GM19043 (cell line): ENCODE results near the gene FOXB1.

Experiments
- ATAC-seq: cut with Tn5 transposase; IDR thresholded peaks from one replicate; pipeline ENCODE4 v1.9.1; 2021; ENCODE audit warnings: low read depth; ENCODE audit not compliant: unreplicated experiment

FOXB1 gene

DNA sequence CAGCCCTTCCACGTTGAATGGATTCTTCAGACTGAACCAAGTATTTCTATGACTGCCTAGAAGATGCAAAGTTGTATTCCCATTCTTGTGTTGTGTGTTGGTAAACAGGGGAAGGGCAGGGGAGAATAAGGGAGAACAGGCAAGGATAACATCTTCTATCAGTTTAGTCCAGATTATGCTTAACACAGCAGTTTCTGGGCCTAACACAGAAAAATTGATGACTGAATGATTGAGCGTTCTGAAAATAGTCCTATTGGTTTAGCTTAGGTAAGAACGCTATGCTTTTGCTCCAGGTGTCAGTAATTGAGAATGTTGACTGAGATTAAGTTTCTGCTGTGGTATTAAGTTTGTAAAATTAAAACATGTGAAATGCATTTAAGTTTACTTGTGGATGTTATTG, 8.6 kb downstream of the FOXB1 start:
- no peak for ATAC-seq

DNA sequence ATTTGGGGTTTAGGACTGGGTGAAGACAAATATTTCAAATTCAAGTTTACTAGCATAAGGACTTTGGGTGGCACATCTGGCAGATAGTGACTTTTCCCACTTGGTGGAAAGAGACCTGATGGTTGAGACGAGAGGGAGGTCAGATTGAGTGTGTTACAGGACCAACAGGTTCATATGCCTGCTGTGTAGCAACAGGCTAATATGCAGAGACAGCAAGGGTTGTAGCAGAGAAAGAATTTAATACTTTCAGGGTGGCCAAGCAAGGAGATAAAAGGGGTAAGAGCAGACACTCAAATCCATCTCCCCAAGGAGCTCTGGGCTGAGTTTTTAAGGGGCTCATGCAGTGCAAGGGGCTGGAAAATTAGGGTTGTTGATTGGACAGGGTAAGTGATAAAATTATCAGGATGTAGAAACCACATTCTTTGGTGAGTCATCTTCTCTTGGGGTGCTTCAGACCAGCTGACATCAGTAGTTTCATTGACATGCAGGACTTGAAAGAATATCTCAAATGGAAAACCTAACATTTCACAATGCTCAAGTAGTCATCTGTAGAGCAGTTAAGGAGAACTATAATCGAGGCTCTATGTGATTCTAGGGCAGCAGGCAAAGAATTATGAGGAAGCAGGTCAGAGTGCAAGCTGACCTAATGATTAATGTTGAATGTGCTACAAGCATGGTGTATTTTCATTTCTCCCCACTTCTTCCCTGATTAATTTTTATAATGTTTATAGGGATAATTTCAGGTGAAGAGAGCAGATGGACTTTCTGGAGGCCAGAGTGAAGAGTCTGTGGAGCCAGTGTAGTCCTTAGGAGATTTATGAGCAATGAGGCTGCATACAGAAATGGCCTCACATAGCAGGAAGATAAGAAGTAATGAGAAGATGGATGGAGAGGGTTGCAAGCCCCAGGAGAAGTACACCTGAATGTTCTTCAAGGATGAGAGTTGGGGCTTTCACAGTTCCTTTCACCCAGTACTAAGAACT, 13.7 kb downstream of the FOXB1 start:
- ATAC-seq, result no peak

DNA sequence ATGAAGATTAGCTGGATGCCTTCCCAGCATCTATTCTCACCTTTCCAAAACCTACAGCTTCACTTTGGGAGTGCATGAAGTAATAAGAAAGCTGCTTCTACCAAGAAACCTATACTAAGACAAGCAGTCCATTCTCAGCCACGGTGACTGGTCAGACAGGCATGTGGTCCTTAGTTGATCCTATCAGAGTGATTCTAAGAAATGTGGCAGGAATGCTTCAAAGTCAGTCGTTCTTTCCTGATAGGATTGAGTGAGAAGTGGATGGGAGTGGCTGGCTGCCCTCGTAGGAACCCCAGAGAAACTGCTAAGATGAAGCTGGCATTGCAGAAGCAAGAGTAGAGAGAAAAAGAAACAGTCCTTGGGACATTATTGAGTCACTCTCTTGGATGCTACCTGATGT, 16.6 kb downstream of the FOXB1 start:
- no peak for ATAC-seq

DNA sequence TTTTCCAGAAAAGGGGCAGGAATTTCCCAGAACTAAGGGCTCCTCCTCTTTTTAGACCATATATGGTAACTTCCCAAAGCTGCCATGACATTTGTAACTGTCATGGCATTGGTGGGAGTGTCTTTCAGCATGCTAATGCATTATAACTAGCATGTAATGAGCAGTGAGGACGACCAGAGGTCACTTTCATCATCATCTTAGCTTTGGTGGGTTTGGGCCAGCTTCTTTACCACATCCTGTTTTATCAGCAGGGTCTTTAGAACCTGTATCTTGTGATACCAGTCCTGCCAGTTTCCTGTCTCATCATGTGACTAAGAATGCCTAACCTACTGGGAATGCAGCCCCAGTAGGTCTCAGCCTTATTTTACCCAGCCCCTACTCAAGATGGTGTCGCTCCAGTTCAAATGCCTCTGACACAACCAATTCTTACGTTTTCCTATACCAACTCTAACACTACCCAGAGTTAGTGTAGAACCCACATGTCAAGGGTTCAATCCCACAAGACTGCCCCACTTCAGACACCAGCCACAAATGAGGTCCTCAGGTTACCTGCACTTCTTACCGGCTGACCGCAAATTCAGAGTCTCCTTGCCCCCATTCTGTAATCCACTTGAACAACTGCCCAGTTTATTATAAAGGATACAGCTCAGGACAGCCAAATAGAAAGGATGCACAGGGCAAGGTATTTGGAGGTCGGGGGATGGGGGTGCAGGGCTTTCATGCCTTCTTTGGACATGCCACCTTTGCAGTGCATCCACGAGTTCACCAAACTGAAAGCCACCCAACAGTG, 17.7 kb downstream of the FOXB1 start:
- no peak for ATAC-seq

DNA sequence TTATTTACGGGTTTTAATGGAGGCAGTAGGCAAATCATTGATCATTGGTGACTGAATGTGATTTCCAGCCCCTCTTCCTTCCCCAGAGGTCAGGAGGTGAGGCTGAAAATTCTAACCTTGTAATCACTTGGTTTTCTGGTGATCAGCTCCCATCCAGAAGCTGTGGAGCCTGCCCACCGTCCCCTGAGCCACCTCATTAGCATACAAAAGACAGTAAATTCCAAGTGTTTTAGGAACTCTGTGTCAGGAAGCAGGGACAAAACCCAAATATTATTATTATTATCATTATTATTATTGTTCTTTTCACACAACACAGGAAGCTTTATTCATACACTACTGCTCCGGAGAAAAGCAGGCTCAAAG, 18.2 kb downstream of the FOXB1 start:
- ATAC-seq, result no peak

DNA sequence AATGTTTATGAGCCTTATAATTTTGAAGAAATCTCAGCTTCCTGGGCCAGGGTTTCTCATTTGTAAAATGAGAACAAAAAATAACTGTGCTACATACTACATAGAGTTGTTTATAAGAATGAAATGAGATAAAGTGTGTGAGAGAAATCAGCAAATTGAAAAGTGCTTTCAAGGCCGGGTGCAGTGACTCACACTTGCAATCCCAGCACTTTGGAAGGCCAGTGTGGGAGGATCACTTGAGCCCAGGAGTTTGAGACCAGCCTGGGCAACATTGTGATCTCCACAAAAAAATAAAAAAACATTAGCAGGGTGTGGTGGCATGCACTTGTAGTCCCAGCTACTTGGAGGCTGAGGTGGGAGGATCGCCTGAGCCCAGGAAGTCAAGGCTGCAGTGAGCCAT, 22.4 kb downstream of the FOXB1 start:
- ATAC-seq, result no peak

DNA sequence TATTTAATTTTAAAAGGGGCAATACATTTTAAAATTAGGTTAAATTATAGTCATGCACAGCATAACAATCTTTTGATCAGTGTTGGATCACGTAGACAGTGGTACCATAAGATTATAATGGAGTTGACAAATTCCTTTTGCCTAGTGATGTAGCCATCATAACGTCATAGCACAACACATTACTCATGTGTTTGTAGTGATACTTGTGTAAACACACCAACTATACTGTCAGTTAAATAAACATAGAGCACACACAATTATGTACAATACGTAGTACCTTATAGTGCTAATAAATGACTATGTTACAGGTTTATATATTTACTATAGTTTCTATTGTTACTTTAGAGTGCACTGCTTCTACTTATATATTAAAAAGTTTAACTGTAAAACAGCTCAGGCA, 31.2 kb downstream of the FOXB1 start:
- ATAC-seq, result no peak

DNA sequence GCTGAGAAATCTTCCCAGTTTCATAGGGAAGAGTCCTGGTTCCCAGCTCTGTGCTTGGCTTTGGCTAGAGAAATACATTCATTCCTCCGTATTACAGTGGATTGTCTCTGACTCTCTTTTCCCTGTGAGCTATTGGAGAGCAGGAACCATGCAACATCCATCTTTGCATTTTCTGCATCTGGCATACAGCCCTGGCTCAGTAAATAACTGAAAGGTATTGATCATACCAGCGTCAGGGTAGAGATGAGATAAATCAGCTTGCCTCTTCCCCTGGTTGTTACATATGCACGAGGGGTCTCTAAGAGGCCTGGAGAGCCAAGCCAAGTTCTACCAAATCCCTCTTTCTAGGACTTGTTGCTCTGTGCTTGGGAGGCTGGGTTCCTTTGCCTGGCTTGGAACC, 35.2 kb downstream of the FOXB1 start:
- no peak for ATAC-seq

DNA sequence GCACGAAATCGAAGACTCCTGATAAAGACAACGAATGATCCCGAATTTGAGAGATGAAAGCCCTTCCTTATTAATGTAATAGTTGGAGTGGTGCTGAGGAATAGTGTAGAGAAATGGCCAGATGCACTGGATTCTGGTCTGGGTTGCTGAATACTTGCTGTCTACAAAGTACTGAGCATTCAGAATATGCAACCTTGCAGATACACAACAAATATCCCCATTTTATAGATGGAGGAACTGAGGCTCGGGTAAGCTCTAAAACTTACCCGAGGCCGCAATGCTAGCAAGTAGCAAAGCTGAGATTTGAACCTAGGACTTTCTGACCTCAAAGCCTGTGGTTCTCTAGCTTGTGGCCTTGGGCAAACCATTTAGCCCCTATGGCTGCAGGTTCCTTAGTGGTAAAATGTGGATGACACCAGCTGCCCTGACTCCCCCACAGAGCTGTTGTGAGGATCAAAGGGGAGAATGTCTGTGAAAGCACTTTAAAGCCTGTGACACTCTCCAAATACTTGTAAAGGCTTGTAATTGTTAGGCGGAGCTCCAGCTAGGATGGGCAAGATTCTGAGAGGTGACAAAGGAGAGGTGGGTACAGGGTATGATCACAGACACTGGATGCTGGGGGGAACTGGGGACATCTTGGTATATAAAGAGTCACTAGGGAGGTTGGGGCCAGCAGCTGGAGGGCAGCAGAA, 39.8 kb downstream of the FOXB1 start:
- ATAC-seq, result no peak

DNA sequence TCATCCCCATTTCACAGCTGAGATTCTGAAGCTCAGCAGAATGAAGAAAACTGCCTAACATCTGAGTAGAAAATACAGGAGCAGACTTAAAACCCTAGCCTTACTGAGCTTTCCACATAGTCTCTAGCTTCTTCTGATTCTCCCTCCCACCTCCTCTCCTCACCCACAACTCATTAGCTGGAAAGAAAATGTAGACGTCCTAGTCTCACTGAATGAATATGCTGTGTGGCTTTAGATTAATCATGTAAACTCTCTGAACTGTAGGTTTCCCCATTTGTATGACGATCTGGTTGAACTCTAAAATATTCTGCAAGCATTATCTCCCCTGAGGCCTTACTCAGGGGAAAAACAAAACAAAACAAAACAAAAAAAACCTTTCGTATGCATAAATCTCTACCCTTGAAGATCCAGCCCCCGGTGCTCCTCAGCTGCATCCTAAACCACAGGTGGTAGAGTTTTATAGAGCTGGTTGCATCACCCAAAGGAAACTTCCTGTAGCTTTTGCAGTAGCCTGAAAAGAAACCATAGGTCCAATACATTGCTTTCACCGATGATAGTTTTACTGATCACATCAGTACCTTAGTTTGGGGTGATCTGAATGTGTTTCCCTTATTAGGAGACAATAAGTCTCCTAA, 40.6 kb downstream of the FOXB1 start:
- no peak for ATAC-seq

DNA sequence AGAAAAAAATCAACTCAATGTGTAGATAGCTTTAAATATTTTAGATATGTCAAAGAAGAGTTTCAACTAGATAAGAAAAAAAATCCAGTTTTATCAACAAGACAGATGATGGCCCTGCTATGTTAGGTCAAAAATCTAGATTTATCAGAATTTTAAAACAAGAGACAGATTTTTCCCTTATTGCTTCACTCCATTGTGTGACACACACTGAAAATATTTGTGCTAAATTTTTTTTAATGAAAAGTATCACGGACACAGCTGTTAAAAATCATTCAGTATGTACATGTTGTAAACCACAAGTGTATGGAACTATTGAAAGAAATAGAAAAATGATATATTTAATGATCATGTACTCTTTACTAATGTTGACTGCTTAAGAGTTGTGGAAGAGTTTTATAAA, 43.6 kb downstream of the FOXB1 start:
- no peak for ATAC-seq

DNA sequence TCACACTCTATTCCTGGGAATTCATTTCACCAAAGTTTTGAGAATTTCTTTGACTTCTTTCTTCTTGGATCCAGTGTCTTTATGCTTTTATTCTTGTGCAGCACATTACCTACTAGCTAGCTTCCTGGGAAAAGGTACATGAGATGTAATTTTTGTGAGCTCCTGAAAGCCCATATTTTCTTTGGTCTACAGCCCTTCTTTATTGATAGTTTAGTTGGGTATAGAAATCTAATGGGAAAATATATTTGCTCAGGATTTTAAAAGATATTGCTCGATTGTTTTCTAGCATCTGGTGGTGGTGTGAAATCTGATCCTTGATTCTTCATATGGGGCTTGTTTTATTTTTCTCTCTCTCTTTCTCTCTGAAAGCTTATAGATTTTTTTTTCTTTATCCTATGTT, 45.8 kb downstream of the FOXB1 start:
- ATAC-seq, result no peak

DNA sequence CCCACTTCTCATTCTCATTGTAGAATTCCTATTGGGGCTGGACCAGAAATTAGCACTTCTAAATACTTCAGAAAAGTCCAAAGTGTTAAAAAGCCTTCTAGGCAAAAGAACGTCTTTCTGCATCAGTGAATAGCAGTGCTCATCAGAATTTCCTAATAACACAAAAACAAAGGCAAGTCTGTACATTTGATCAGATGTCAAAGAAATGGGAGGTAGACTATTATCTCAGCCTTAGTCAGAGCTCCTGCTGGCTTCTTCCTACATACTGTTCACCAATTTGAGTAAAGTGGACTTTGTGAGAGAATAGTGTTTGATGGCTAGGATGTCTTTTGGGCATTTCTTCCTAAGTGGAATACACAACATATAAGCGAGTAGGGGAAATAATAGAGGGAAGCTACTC, 48.7 kb downstream of the FOXB1 start:
- no peak for ATAC-seq

DNA sequence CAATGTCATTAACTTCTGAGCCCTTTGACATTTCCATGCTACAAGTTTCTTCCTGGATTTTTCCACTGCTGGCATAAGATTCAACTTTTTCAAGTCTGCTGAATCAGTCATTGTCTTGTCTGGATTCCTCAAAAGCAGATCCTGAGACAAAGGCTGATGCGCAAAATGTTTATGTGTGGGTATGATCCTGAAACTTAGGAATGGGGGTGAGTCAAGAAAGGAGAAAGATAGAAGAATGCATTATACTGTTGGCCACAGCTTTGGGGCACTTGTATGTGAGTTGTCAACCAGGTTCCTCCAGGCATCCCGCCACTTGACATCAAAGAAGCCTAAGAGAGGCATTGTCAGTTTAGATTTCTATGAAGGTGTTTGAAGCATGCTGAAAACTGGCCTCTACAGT, 50.4 kb downstream of the FOXB1 start:
- ATAC-seq, result no peak
